22Rv1 (cell line): ENCODE measurements around the gene PTPRM.

ENCODE experiments used
- CTCF ChIP-seq: fragments of 450-650 bp; IDR thresholded peaks from 2 replicates; pipeline ENCODE4 v1.5.1; 2017; ENCODE audit warnings: mild to moderate bottlenecking
- ZFX ChIP-seq: fragments of 450-650 bp; IDR thresholded peaks from 2 replicates; pipeline ENCODE4 v1.6.1; 2017; ENCODE audit warnings: antibody characterized with exemption, borderline replicate concordance

DNA sequence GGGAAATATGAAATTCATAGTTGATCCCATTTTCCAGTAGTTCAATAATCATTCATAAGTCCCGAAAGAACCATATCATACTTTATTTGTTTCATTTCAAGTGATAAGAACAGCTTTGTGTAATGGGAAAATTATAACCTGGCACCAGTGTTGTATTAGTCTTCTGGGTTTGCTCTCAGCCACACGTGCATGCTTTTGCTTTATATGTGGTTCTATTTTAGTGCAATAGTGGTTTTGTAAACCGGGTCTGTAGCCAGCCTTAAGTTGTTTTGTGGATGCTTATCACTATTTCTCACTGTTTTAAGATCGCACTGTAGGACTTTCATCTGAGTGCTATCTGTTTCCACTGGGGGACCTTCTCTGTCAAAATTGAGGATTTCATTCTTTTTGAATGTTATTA, 203.8 kb downstream of the PTPRM start:
- no peak for TF ChIP-seq CTCF
- TF ChIP-seq ZFX, result no peak
